B cell (primary cell): ENCODE measurements around the gene CDH13. TPM values are rescaled to one million over a fixed set of nuclear protein-coding genes. Genes with fewer than 3 reads are reported as not detected.

Experiments
- ATAC-seq: fragments of 200-7000 bp; cut with Tn5 transposase; one replicate; pipeline ENCODE4 v1.10.0; 2021; ENCODE audit warnings: low read depth, mild to moderate bottlenecking, moderate number of reproducible peaks, moderate library complexity
- CTCF ChIA-PET: fragments of 350-600 bp; sonication (Branson Sonifier 250); formaldehyde crosslinking; loops from one replicate; lab custom pipeline; 2021; ENCODE audit warnings: antibody characterized with exemption, inconsistent platforms; lab: Charles Lee
- POLR2A ChIA-PET: fragments of 350-600 bp; sonication (Branson Sonifier 250); formaldehyde crosslinking; loops from one replicate; lab custom pipeline; 2021; ENCODE audit warnings: antibody characterized with exemption; lab: Charles Lee
- DNase-seq: peaks from one replicate; pipeline ENCODE4 v3.0.0; 2013
- H2AFZ ChIP-seq: 2 replicates; pipeline ENCODE4 v1.6.1; 2012; ENCODE audit warnings: mild to moderate bottlenecking, low read depth, low read length; ENCODE audit not compliant: insufficient read depth, poor library complexity, severe bottlenecking
- H3K27ac ChIP-seq, 2 donors: 1 replicate in 1 of 2; 2 replicates in 1 of 2; pipeline ENCODE4 v1.5.1; 2012 to 2013; ENCODE audit warnings: low read length in 2 of 2, mild to moderate bottlenecking in 2 of 2, moderate library complexity in 1 of 2
- H3K27me3 ChIP-seq, 4 experiments: fragments of 200-600 bp in 1 of 4; sonication (generic) in 1 of 4; replicated peaks in 1 of 4; 1 replicate in 2 of 4; 2 replicates in 2 of 4; pipeline versions ENCODE4 v1.6.1 to v1.7.0; 2013 to 2016; ENCODE audit warnings: low read length in 3 of 4, mild to moderate bottlenecking in 2 of 4, mixed read lengths in 1 of 4, moderate library complexity in 1 of 4; ENCODE audit not compliant: insufficient read depth in 4 of 4, control insufficient read depth in 3 of 4; ENCODE audit errors: control extremely low read depth in 1 of 4
- H3K36me3 ChIP-seq, 2 experiments: replicated peaks in 1 of 2; 1 replicate in 1 of 2; 2 replicates in 1 of 2; pipeline versions ENCODE4 v1.6.1 to v1.7.1; 2013; ENCODE audit warnings: low read length in 1 of 2; ENCODE audit not compliant: insufficient read depth in 2 of 2, control insufficient read depth in 1 of 2; ENCODE audit errors: control extremely low read depth in 1 of 2, extremely low read depth in 1 of 2
- H3K4me1 ChIP-seq, 2 donors: fragments of 200-600 bp in 1 of 2; sonication (generic) in 1 of 2; 1 replicate in 1 of 2; 2 replicates in 1 of 2; pipeline versions ENCODE4 v1.5.1 to v1.6.1; 2013 to 2017; ENCODE audit warnings: low read length in 2 of 2; ENCODE audit not compliant: control insufficient read depth in 2 of 2, insufficient read depth in 2 of 2
- H3K4me2 ChIP-seq: replicated peaks from 2 replicates; pipeline ENCODE3; 2012; ENCODE audit warnings: mild to moderate bottlenecking, low read depth, low read length; ENCODE audit not compliant: poor library complexity, severe bottlenecking
- H3K4me3 ChIP-seq, 5 experiments: fragments of 200-600 bp in 1 of 5; sonication (generic) in 1 of 5; 1 replicate in 3 of 5; 2 replicates in 2 of 5; pipeline versions ENCODE4 v1.5.1 to v1.7.0; 2011 to 2016; ENCODE audit warnings: low read length in 4 of 5, mild to moderate bottlenecking in 4 of 5, low read depth in 2 of 5, control low read depth in 1 of 5, moderate library complexity in 1 of 5; ENCODE audit not compliant: insufficient read depth in 1 of 5; ENCODE audit errors: control extremely low read depth in 1 of 5, extremely low read depth in 1 of 5
- H3K79me2 ChIP-seq: fragments of 200-600 bp; sonication (generic); one replicate; pipeline ENCODE4 v1.6.0; 2016; ENCODE audit warnings: low read length; ENCODE audit not compliant: control insufficient read depth, insufficient read depth
- H3K9ac ChIP-seq: fragments of 200-600 bp; sonication (generic); 2 replicates; pipeline ENCODE4 v1.6.1; 2017; ENCODE audit warnings: mild to moderate bottlenecking, low read length, moderate library complexity
- H3K9me3 ChIP-seq, 3 donors: one replicate each; pipeline versions ENCODE4 v1.6.1 to v1.7.1; 2013; ENCODE audit warnings: low read length in 2 of 3; ENCODE audit not compliant: control insufficient read depth in 2 of 3, insufficient read depth in 1 of 3; ENCODE audit errors: control extremely low read depth in 1 of 3
- H4K20me1 ChIP-seq: 2 replicates; pipeline ENCODE4 v1.6.0; 2012; ENCODE audit warnings: mild to moderate bottlenecking, low read length; ENCODE audit not compliant: insufficient read depth, control insufficient read depth, poor library complexity, severe bottlenecking
- H3K27ac Mint-ChIP-seq: one replicate; pipeline ENCODE4 v1.8.0; 2021; ENCODE audit warnings: mixed read lengths
- H3K27me3 Mint-ChIP-seq: one replicate; pipeline ENCODE4 v1.8.0; 2021; ENCODE audit warnings: mixed read lengths
- H3K4me1 Mint-ChIP-seq: one replicate; pipeline ENCODE4 v1.8.0; 2021; ENCODE audit warnings: mixed read lengths
- H3K4me3 Mint-ChIP-seq: one replicate; pipeline ENCODE4 v1.8.0; 2021; ENCODE audit warnings: mixed read lengths
- H3K9me3 Mint-ChIP-seq: one replicate; pipeline ENCODE4 v1.8.0; 2022; ENCODE audit warnings: mixed read lengths; ENCODE audit not compliant: insufficient read depth
- EZH2 ChIP-seq: IDR thresholded peaks from 2 replicates; pipeline ENCODE4 v1.6.1; 2012; ENCODE audit warnings: borderline replicate concordance, low read depth, mild to moderate bottlenecking, moderate library complexity, low read length; ENCODE audit not compliant: insufficient read depth, poor library complexity, severe bottlenecking
- WGBS: methylation state at CpG from one replicate; pipeline ENCODE4 v1.1.5; 2013; ENCODE audit warnings: missing lambda C conversion rate; ENCODE audit not compliant: insufficient coverage; 5-methylcytosine and 5-hydroxymethylcytosine counted together
- intact Hi-C: fragments of 100-400 bp; cut with micrococcal nuclease; formaldehyde crosslinking; loops from one replicate; pipeline ENCODE4 v1.10.0; 2022
- polyA plus RNA-seq: library from polyadenylated mRNA; depleted of rRNA; stranded (reverse); fragments of >200 nt; gene quantifications from 2 replicates; pipeline ENCODE4 v1.2.3, GENCODE V29; 2012
- total RNA-seq, 2 donors: library from RNA; stranded (reverse); fragments of 120-200 nt in 1 of 2; gene quantifications; 1 replicate in 1 of 2; 2 replicates in 1 of 2; pipeline versions ENCODE4 v1.2.3 to v1.2.4, GENCODE V29; 2013 to 2022
- TF ChIP-seq, protein P1 (sequence below): fragments of 200-600 bp; IDR thresholded peaks from one replicate; pipeline ENCODE4 v1.8.0; 2022; ENCODE audit warnings: antibody characterized with exemption, mild to moderate bottlenecking

The CDH13 gene
- total and polyA plus RNA-seq, 2 donors (not counting 1 experiment from before 2014, with no cell fraction given), result not detected

DNA sequence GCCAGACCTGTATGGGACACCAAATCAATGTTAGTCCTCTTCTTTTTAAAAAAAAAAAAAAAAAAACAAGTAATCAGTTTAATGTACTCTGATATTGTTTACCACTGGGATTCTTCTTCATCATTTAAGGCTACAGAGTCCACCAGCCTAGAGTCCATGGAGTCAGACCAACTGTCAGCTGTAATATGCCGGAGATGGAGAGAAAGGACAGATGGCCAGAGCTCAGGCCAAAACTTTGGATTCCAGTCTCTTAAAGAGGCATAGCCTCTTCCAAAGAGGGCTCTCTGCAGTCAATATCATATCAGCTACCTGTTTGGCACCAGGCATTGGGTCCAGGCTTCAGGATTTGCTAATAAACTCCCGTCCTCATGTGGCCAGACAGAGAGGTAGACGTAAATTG lies 711.4 kb downstream of the CDH13 start:
- intact Hi-C loops, result no loop called here
- no peak overlapping the region for H3K27ac ChIP-seq
- TF ChIP-seq, protein P1, sequence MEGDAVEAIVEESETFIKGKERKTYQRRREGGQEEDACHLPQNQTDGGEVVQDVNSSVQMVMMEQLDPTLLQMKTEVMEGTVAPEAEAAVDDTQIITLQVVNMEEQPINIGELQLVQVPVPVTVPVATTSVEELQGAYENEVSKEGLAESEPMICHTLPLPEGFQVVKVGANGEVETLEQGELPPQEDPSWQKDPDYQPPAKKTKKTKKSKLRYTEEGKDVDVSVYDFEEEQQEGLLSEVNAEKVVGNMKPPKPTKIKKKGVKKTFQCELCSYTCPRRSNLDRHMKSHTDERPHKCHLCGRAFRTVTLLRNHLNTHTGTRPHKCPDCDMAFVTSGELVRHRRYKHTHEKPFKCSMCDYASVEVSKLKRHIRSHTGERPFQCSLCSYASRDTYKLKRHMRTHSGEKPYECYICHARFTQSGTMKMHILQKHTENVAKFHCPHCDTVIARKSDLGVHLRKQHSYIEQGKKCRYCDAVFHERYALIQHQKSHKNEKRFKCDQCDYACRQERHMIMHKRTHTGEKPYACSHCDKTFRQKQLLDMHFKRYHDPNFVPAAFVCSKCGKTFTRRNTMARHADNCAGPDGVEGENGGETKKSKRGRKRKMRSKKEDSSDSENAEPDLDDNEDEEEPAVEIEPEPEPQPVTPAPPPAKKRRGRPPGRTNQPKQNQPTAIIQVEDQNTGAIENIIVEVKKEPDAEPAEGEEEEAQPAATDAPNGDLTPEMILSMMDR, result no peak
- TF ChIP-seq EZH2, result no peak
- CTCF ChIA-PET, result no interaction called here
- H3K79me2 ChIP-seq, result no peaks in the 10 kb centered on the region
- no peaks in the 10 kb centered on the region for H3K4me1 Mint-ChIP-seq
- H3K9ac ChIP-seq, result no peak overlapping the region
- H3K4me3 Mint-ChIP-seq, result no peak overlapping the region
- ATAC-seq, result no peak
- H3K27ac Mint-ChIP-seq, result no peak overlapping the region
- no peaks in the 10 kb centered on the region for H3K36me3 ChIP-seq
- no peaks in the 10 kb centered on the region for H4K20me1 ChIP-seq
- H3K9me3 ChIP-seq, result no peaks in the 10 kb centered on the region
- H3K27me3 ChIP-seq, result peaks cover 0 to 3% (median 0%) of the 10 kb centered on the region in 4 experiments
- H2AFZ ChIP-seq, result no peak overlapping the region
- H3K4me1 ChIP-seq, result no peaks in the 10 kb centered on the region
- no peak overlapping the region for H3K4me2 ChIP-seq
- peaks cover 9% of the 10 kb centered on the region for H3K27me3 Mint-ChIP-seq
- no peaks in the 10 kb centered on the region for H3K9me3 Mint-ChIP-seq
- POLR2A ChIA-PET, result no interaction called here
- DNase-seq, result no peak
- H3K4me3 ChIP-seq, result no peak overlapping the region
- 100% methylated on average over 1 of the region's 3 CpGs for WGBS

DNA sequence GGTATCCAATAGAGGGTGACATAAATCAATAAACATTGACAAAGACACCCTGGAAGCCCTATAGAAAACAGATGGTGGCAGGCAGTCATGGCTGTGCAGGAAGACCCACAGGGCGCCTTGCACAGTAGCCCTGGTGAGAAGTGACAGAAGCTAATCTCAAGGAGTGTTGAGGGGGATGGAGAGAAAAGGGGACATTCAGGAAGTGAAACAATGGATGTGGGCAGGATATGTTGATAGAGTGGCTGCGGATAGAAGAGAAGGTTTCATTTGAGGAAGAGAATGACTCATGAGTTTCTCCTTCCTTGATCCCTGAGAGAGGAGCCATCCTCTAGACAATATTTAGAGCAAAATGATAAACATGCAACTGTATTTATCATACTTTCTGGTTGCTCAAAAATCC lies 712.2 kb downstream of the CDH13 start:
- Mint-ChIP-seq H3K9me3 (no peaks in the 10 kb centered on the region), H3K27me3 (peaks cover 9% of the 10 kb centered on the region), H3K4me1 (no peaks in the 10 kb centered on the region), H3K4me3 (no peak overlapping the region), H3K27ac (no peak overlapping the region)
- no peaks in the 10 kb centered on the region for H3K4me1 ChIP-seq
- no peaks in the 10 kb centered on the region for H3K36me3 ChIP-seq
- ATAC-seq, result no peak
- no peak for DNase-seq
- 29% methylated on average over 2 of the region's 2 CpGs for WGBS
- no peak for TF ChIP-seq EZH2
- TF ChIP-seq, protein P1, result no peak
- no peak overlapping the region for H3K9ac ChIP-seq
- ChIA-PET POLR2A (no interaction called here), CTCF (no interaction called here)
- no peak overlapping the region for H2AFZ ChIP-seq
- H3K79me2 ChIP-seq, result no peaks in the 10 kb centered on the region
- no peak overlapping the region for H3K27ac ChIP-seq
- no peaks in the 10 kb centered on the region for H4K20me1 ChIP-seq
- H3K4me2 ChIP-seq, result no peak overlapping the region
- H3K27me3 ChIP-seq, result peaks cover 0 to 3% (median 0%) of the 10 kb centered on the region in 4 experiments
- no peaks in the 10 kb centered on the region for H3K9me3 ChIP-seq
- intact Hi-C loops, result no loop called here
- H3K4me3 ChIP-seq, result no peak overlapping the region
